ENCODE results near the gene PGAM2. TPM values are rescaled to one million over a fixed set of nuclear protein-coding genes. Genes with fewer than 3 reads are reported as not detected.

PGAM2 gene
- total RNA-seq, 1 experiment from 2014 or later: 2.4 TPM

GRCh38 chr7:44051611-44052220 lies 13.7 kb downstream of the PGAM2 start:
- Mint-ChIP-seq H3K36me3 (peaks cover 31% of the 10 kb centered on the region), H3K27ac (no peak overlapping the region), H3K27me3 (ENCODE audit: low read depth) (no peaks in the 10 kb centered on the region), H3K9me3 (no peaks in the 10 kb centered on the region), H3K4me3 (no peak overlapping the region), H3K4me1 (no peaks in the 10 kb centered on the region)
- no peak for ATAC-seq
- CTCF ChIA-PET: no interaction called here
- POLR2A ChIA-PET: no interaction called here
- TF ChIP-seq GRHL2 (CRISPR knock-in tag; IDR thresholded peaks at IDR 0.05; ENCODE audit: insufficient replicate concordance, severe bottlenecking): no peak
- TF ChIP-seq GABPB1 (CRISPR knock-in tag; IDR thresholded peaks at IDR 0.05): no peak
- no peak for TF ChIP-seq ZNF232 (CRISPR knock-in tag; IDR thresholded peaks at IDR 0.05)
- no peak for TF ChIP-seq STAT6 (CRISPR knock-in tag; conservative IDR thresholded peaks at IDR 0.05; ENCODE audit: low read depth)
- TF ChIP-seq SOX15 (CRISPR knock-in tag; IDR thresholded peaks at IDR 0.05): no peak
- TF ChIP-seq KAT7 (CRISPR knock-in tag; IDR thresholded peaks at IDR 0.05; ENCODE audit: borderline replicate concordance): no peak
- no peak for TF ChIP-seq ATF6 (CRISPR knock-in tag; IDR thresholded peaks at IDR 0.05)
- no peak for DNase-seq (ENCODE audit: low spot score)

DNA sequence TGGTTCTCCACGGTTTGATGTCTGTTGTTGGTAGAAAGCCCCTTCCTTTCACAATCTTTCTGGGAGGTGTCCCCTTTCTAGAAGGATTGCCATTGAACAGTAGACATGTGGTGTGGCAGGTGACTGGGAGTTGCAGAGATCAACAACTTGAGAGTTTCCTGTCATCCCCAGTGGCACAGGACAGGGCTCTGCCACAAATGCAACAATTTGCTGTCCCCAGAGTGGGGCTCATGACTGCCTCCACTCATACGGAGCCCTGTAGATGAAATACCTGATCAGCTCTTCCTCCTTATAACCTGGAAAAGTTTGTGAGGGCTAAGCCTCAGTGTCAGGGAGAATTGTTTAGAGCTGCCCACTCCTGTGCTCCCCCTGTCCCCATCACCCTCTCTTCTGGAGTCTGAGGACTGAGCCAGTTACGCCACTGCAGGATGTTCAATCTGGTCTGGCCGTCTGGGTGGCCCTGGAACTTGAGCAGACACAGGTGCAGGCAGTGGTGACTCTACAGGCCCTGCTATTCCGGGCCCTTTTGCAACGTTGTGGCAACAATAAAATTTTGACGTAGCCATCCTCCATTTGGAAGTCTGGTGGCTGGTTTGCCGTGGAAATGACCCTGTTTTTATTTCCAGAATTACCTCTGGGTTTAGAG lies 14.3 kb downstream of the PGAM2 start:
- Mint-ChIP-seq H3K36me3 (peaks cover 33% of the 10 kb centered on the region), H3K9me3 (no peaks in the 10 kb centered on the region), H3K4me1 (no peaks in the 10 kb centered on the region), H3K4me3 (no peak overlapping the region), H3K27me3 (ENCODE audit: low read depth) (no peaks in the 10 kb centered on the region), H3K27ac (no peak overlapping the region)
- POLR2A ChIA-PET: no interaction called here
- CTCF ChIA-PET: no interaction called here
- TF ChIP-seq JUN (CRISPR knock-in tag; IDR thresholded peaks at IDR 0.05) (no peak), GABPB1 (CRISPR knock-in tag; IDR thresholded peaks at IDR 0.05) (no peak)
- TF ChIP-seq, protein P1, sequence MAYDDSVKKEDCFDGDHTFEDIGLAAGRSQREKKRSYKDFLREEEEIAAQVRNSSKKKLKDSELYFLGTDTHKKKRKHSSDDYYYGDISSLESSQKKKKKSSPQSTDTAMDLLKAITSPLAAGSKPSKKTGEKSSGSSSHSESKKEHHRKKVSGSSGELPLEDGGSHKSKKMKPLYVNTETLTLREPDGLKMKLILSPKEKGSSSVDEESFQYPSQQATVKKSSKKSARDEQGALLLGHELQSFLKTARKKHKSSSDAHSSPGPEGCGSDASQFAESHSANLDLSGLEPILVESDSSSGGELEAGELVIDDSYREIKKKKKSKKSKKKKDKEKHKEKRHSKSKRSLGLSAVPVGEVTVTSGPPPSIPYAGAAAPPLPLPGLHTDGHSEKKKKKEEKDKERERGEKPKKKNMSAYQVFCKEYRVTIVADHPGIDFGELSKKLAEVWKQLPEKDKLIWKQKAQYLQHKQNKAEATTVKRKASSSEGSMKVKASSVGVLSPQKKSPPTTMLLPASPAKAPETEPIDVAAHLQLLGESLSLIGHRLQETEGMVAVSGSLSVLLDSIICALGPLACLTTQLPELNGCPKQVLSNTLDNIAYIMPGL (CRISPR knock-in tag; IDR thresholded peaks at IDR 0.05): no peak
- DNase-seq (ENCODE audit: low spot score) (no peak), ATAC-seq (no peak)

DNA sequence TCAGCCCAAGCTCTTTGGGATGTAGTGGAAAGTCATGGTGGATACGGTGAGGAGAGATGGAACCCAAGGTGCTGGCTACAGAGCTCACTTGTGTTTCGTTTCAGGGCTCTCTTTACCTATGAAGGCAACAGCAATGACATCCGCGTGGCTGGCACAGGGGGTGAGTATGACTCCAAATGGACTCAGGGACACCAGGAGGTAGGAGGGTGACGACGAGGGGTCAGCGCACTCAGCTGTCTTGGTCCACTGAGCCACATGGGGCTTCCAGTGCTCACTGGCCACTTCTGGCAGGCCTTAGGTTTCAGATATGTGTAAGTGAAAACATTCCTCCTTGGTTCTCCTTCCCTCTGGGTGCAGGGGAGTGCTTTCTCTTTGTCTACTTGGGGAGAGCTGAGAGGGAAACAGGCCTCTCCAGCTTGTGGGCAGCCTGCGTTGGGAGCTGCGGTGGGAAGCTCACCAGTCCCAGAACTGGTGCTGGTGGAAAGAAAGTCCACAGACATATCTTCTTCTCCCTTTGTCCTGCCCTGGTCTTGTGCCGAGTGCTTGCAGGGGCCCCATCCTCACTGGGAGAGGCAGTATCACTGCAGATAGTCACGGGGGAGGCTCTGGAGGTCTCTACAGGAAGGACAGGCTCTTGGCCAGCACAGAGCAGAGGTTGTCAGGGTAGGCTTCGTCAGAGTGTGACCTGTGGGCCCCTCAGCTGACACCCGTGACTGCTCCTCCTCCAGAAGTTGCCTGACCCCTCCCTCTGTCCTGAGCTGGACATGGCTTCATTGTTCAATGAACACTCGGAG lies 15.0 kb downstream of the PGAM2 start:
- Mint-ChIP-seq H3K27ac (no peak overlapping the region), H3K27me3 (ENCODE audit: low read depth) (no peaks in the 10 kb centered on the region), H3K9me3 (no peaks in the 10 kb centered on the region), H3K4me3 (no peak overlapping the region), H3K36me3 (peaks cover 31% of the 10 kb centered on the region), H3K4me1 (peaks cover 5% of the 10 kb centered on the region)
- ATAC-seq: no peak
- CTCF ChIA-PET: interaction anchor here (0.6 kb wide), 1 partner anchor 11 kb away, joined by 4 read pairs; no protein-coding TSS in a partner anchor
- POLR2A ChIA-PET: no interaction called here
- no peak for TF ChIP-seq ESRRA (CRISPR knock-in tag; IDR thresholded peaks at IDR 0.05; ENCODE audit: borderline replicate concordance)
- TF ChIP-seq, protein P2, sequence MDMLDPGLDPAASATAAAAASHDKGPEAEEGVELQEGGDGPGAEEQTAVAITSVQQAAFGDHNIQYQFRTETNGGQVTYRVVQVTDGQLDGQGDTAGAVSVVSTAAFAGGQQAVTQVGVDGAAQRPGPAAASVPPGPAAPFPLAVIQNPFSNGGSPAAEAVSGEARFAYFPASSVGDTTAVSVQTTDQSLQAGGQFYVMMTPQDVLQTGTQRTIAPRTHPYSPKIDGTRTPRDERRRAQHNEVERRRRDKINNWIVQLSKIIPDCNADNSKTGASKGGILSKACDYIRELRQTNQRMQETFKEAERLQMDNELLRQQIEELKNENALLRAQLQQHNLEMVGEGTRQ (CRISPR knock-in tag; IDR thresholded peaks at IDR 0.05): no peak
- no peak for TF ChIP-seq STAT6 (CRISPR knock-in tag; conservative IDR thresholded peaks at IDR 0.05; ENCODE audit: low read depth)
- TF ChIP-seq FOXK1 (CRISPR knock-in tag; IDR thresholded peaks at IDR 0.05): no peak
- TF ChIP-seq CBFB (CRISPR knock-in tag; IDR thresholded peaks at IDR 0.05; ENCODE audit: low read depth): no peak
- no peak for TF ChIP-seq ZNF671 (CRISPR knock-in tag; IDR thresholded peaks at IDR 0.05)
- no peak for TF ChIP-seq IRF2 (CRISPR knock-in tag; IDR thresholded peaks at IDR 0.05; ENCODE audit: borderline replicate concordance, low read depth)
- no peak for TF ChIP-seq TCF7 (CRISPR knock-in tag; IDR thresholded peaks at IDR 0.05; ENCODE audit: low read depth)
- TF ChIP-seq CDX4 (CRISPR knock-in tag; IDR thresholded peaks at IDR 0.05; ENCODE audit: borderline replicate concordance): no peak
- DNase-seq (ENCODE audit: low spot score): no peak

Data from WTC11 (cell line).